ENCODE measurements around the gene KCTD6. TPM values are rescaled to one million over a fixed set of nuclear protein-coding genes. Genes with fewer than 3 reads are reported as not detected.

The KCTD6 gene
- total and polyA plus RNA-seq, 7 donors = 4.6 to 25.3 (median 12.0) TPM

GRCh38 chr3:58528629-58529028, 36.7 kb downstream of the KCTD6 start:
- TF ChIP-seq POLR2A (IDR thresholded peaks at IDR 0.05) = no peak
- no peak for TF ChIP-seq POLR2AphosphoS5 (IDR thresholded peaks at IDR 0.05)
- no peak for TF ChIP-seq CTCF (IDR thresholded peaks at IDR 0.05)
- TF ChIP-seq EP300 (IDR thresholded peaks at IDR 0.05) = no peak
- intact Hi-C loops (cut with DNase I) = no loop called here
- peaks cover 0 to 18% (median 11%) of the 10 kb centered on the region in 4 donors for H3K4me1 ChIP-seq
- peaks cover 4 to 90% (median 21%) of the 10 kb centered on the region in 4 donors for H3K36me3 ChIP-seq
- no peak overlapping the region for H3K4me3 ChIP-seq
- no peaks in the 10 kb centered on the region for H3K27me3 ChIP-seq
- H3K27ac ChIP-seq = no peak overlapping the region
- H3K9me3 ChIP-seq = no peaks in the 10 kb centered on the region
- no peak for DNase-seq
- WGBS, 2 donors = 36 to 51% methylated on average over 6 of the region's 6 CpGs

DNA sequence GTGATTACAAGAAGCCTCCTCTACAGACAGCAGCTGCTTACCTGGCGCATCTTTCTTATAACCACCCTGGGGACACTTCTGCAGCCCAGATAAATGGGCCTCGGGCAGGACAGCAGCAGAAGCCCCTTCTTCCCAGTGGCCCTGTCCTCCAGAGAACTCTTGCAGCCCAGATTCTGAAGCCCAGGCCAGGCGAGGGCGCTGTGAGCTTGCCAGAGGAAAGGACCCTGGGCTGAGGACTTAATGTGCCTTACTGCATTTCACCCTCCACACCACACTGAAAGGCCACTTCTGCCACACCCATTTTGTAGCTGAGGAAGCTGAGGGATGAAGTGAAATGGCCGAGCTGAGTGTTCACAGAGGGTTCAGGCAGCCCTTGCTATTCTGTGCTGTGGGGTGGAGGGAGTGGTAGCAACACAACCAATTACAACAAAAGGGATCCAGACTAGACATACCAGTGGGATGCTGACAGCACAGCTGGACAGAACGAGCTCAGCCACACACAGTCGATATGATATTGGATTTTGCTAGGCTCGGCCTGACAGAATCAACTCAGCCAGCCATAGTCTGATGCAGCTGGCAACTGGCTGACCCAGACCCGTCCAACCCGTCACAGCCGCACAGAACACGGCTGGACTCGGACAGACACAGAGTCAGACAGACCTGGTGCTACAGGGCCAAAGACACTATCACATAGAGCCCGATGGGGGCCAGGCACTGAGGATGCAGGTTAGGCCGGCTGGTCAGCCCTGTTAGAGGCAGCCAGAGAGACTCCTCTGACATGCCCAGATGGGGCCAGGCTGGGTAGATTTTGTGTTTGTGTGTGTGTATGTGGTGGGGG, 37.8 kb downstream of the KCTD6 start:
- Histone ChIP-seq H3K27ac (no peak overlapping the region), H3K4me3 (no peak overlapping the region), H3K4me1 (peaks cover 0 to 18% (median 11%) of the 10 kb centered on the region in 4 donors), H3K36me3 (peaks cover 11 to 89% (median 21%) of the 10 kb centered on the region in 4 donors), H3K9me3 (no peaks in the 10 kb centered on the region), H3K27me3 (no peaks in the 10 kb centered on the region)
- intact Hi-C loops (cut with DNase I) = loop anchor here (5.0 kb wide), 1 partner anchor 222 kb away; the partner anchor contains the start of genes HTD2 and RPP14
- DNase-seq = no peak
- 89% methylated on average over 15 of the region's 15 CpGs for WGBS, 2 donors
- TF ChIP-seq CTCF (IDR thresholded peaks at IDR 0.05) (no peak), POLR2AphosphoS5 (IDR thresholded peaks at IDR 0.05) (no peak), EP300 (IDR thresholded peaks at IDR 0.05) (no peak), POLR2A (IDR thresholded peaks at IDR 0.05) (no peak)

- TF ChIP-seq CTCF (IDR thresholded peaks at IDR 0.05) (no peak), EP300 (IDR thresholded peaks at IDR 0.05) (no peak), POLR2A (IDR thresholded peaks at IDR 0.05) (no peak), POLR2AphosphoS5 (IDR thresholded peaks at IDR 0.05) (no peak)
These were observed 38.5 kb downstream of the KCTD6 start for GRCh38 chr3:58530354-58530865.

GRCh38 chr3:58531555-58531954, 39.7 kb downstream of the KCTD6 start:
- DNase-seq = no peak
- no peak overlapping the region for H3K4me3 ChIP-seq
- WGBS, 2 donors = 46 to 83% methylated on average over 7 of the region's 7 CpGs
- no peaks in the 10 kb centered on the region for H3K27me3 ChIP-seq
- no peaks in the 10 kb centered on the region for H3K9me3 ChIP-seq
- no peak overlapping the region for H3K27ac ChIP-seq
- peaks cover 0 to 30% (median 25%) of the 10 kb centered on the region in 4 donors for H3K4me1 ChIP-seq
- peaks cover 9 to 76% (median 21%) of the 10 kb centered on the region in 4 donors for H3K36me3 ChIP-seq
- TF ChIP-seq POLR2AphosphoS5 (IDR thresholded peaks at IDR 0.05) (no peak), EP300 (IDR thresholded peaks at IDR 0.05) (no peak), POLR2A (IDR thresholded peaks at IDR 0.05) (no peak), CTCF (IDR thresholded peaks at IDR 0.05) (no peak)
- intact Hi-C loops (cut with DNase I) = loop anchor here (5.0 kb wide), 1 partner anchor 224 kb away; the partner anchor contains the start of genes HTD2 and RPP14

More at GRCh38 chr3:58530354-58530865, 38.5 kb downstream of the KCTD6 start:
- Histone ChIP-seq H3K36me3 (peaks cover 9 to 87% (median 21%) of the 10 kb centered on the region in 4 donors), H3K4me1 (peaks cover 0 to 18% (median 13%) of the 10 kb centered on the region in 4 donors), H3K27me3 (no peaks in the 10 kb centered on the region), H3K4me3 (no peak overlapping the region), H3K9me3 (no peaks in the 10 kb centered on the region), H3K27ac (no peak overlapping the region)
- no peak for DNase-seq
- intact Hi-C loops (cut with DNase I) = loop anchor here (5.0 kb wide), 1 partner anchor 223 kb away; the partner anchor contains the start of genes HTD2 and RPP14
- 91 to 92% methylated on average over 18 of the region's 18 CpGs for WGBS, 2 donors
